SK-N-SH treated with all-trans-retinoic acid at 6 μM for 48 hours (cell line): ENCODE measurements around the gene MYCBP2.
A peak's percentile ranks its signal among the peaks of the same experiment; 100 is the strongest.

Experiments used
- ATAC-seq: fragments of 200-7000 bp; cut with Tn5 transposase; 3 replicates; pipeline ENCODE4 v1.9.1; 2020; ENCODE audit warnings: mild to moderate bottlenecking, moderate library complexity
- ARNTL ChIP-seq: fragments of 450-650 bp; formaldehyde crosslinking; IDR thresholded peaks from 2 replicates; pipeline ENCODE4 v1.5.0; 2020; ENCODE audit warnings: low read depth, mild to moderate bottlenecking, moderate library complexity, borderline replicate concordance
- BACH2 ChIP-seq: fragments of 250-450 bp; sonication (Bioruptor Pico); IDR thresholded peaks from 2 replicates; pipeline ENCODE4 v1.9.0; 2021; ENCODE audit warnings: mild to moderate bottlenecking, borderline replicate concordance
- CREB5 ChIP-seq: fragments of 250-450 bp; sonication (Bioruptor Pico); IDR thresholded peaks from 2 replicates; pipeline ENCODE4 v1.5.1; 2020; ENCODE audit warnings: low read depth, mild to moderate bottlenecking, moderate library complexity
- CSRNP3 ChIP-seq: fragments of 250-450 bp; sonication (Bioruptor Pico); IDR thresholded peaks from 2 replicates; pipeline ENCODE4 v1.5.1; 2021; ENCODE audit warnings: mild to moderate bottlenecking, moderate library complexity
- ESRRG ChIP-seq: fragments of 250-450 bp; sonication (Bioruptor Pico); IDR thresholded peaks from 2 replicates; pipeline ENCODE4 v1.6.1; 2021; ENCODE audit warnings: mild to moderate bottlenecking
- GLIS3 ChIP-seq: fragments of 250-450 bp; sonication (Bioruptor Pico); IDR thresholded peaks from 2 replicates; pipeline ENCODE4 v1.5.0; 2020; ENCODE audit warnings: mild to moderate bottlenecking, moderate library complexity
- PATZ1 ChIP-seq: fragments of 250-450 bp; sonication (Bioruptor Pico); IDR thresholded peaks from 2 replicates; pipeline ENCODE4 v1.8.0; 2020; ENCODE audit warnings: mild to moderate bottlenecking, moderate library complexity, borderline replicate concordance
- POU6F1 ChIP-seq: fragments of 250-450 bp; sonication (Bioruptor Pico); IDR thresholded peaks from 2 replicates; pipeline ENCODE4 v1.8.0; 2021; ENCODE audit warnings: low read depth, mild to moderate bottlenecking, moderate library complexity, borderline replicate concordance
- PPARA ChIP-seq: fragments of 250-450 bp; sonication (Bioruptor Pico); IDR thresholded peaks from 2 replicates; pipeline ENCODE4 v1.5.0; 2020; ENCODE audit warnings: mild to moderate bottlenecking, borderline replicate concordance
- RARB ChIP-seq: fragments of 250-450 bp; sonication (Bioruptor Pico); IDR thresholded peaks from 2 replicates; pipeline ENCODE4 v1.8.0; 2021; ENCODE audit warnings: mild to moderate bottlenecking, moderate library complexity
- SNAI2 ChIP-seq: fragments of 250-450 bp; sonication (Bioruptor Pico); IDR thresholded peaks from 2 replicates; pipeline ENCODE4 v1.5.0; 2020; ENCODE audit warnings: mild to moderate bottlenecking, moderate library complexity
- TCF4 ChIP-seq: fragments of 250-450 bp; sonication (Bioruptor Pico); IDR thresholded peaks from 2 replicates; pipeline ENCODE4 v1.8.0; 2021; ENCODE audit warnings: mild to moderate bottlenecking, moderate library complexity, borderline replicate concordance
- TOX ChIP-seq: fragments of 250-450 bp; sonication (Bioruptor Pico); IDR thresholded peaks from 2 replicates; pipeline ENCODE4 v1.8.0; 2021; ENCODE audit warnings: mild to moderate bottlenecking, moderate library complexity, borderline replicate concordance
- TSHZ2 ChIP-seq: fragments of 250-450 bp; sonication (Bioruptor Pico); IDR thresholded peaks from 2 replicates; pipeline ENCODE4 v1.5.0; 2020; ENCODE audit warnings: mild to moderate bottlenecking, moderate library complexity
- ZC3H10 ChIP-seq: fragments of 250-450 bp; sonication (Bioruptor Pico); IDR thresholded peaks from 2 replicates; pipeline ENCODE4 v1.5.1; 2021; ENCODE audit warnings: mild to moderate bottlenecking, moderate library complexity
- ZFP3 ChIP-seq: fragments of 250-450 bp; sonication (Bioruptor Pico); IDR thresholded peaks from 2 replicates; pipeline ENCODE4 v1.5.0; 2020; ENCODE audit warnings: mild to moderate bottlenecking, moderate library complexity
- ZFP30 ChIP-seq: fragments of 450-650 bp; formaldehyde crosslinking; IDR thresholded peaks from 2 replicates; pipeline ENCODE4 v1.5.0; 2022; ENCODE audit warnings: mild to moderate bottlenecking, moderate library complexity
- ZNF565 ChIP-seq: fragments of 450-650 bp; formaldehyde crosslinking; conservative IDR thresholded peaks from 2 replicates; pipeline ENCODE4 v1.5.0; 2020; ENCODE audit warnings: low read depth, mild to moderate bottlenecking, moderate library complexity
- ZNF70 ChIP-seq: fragments of 450-650 bp; formaldehyde crosslinking; IDR thresholded peaks from 2 replicates; pipeline ENCODE4 v1.5.0; 2020; ENCODE audit warnings: mild to moderate bottlenecking, moderate library complexity
- ZNF8 ChIP-seq: fragments of 450-650 bp; formaldehyde crosslinking; IDR thresholded peaks from 2 replicates; pipeline ENCODE4 v1.5.0; 2020; ENCODE audit warnings: mild to moderate bottlenecking, moderate library complexity

MYCBP2 gene

GRCh38 chr13:77026861-77027621, 299.9 kb downstream of the MYCBP2 start, which contains the start of gene FBXL3:
Gene FBXL3 (minus strand): TSS chr13:77027159. CDS start chr13:77021860, 5,299 bp downstream.
- ATAC-seq = peak; percentile 85
- TF ChIP-seq SNAI2 (CRISPR knock-in tag) (no peak), TCF4 (CRISPR knock-in tag) (no peak), ZNF565 (CRISPR knock-in tag) (no peak), BACH2 (CRISPR knock-in tag) (no peak), TOX (CRISPR knock-in tag) (no peak), ZFP30 (no peak), ZC3H10 (CRISPR knock-in tag) (no peak), TSHZ2 (CRISPR knock-in tag) (no peak), CREB5 (CRISPR knock-in tag) (no peak)

GRCh38 chr13:77026255-77026860, 300.5 kb downstream of the MYCBP2 start:
- 0 out of 2 replicates have a peak, but pooled peaks have one; percentile 20 for TF ChIP-seq PATZ1
- TF ChIP-seq ZFP3 (CRISPR knock-in tag) = no peak
- TF ChIP-seq ARNTL (CRISPR knock-in tag) = no peak
- peak; percentile 62 for ATAC-seq

GRCh38 chr13:77022341-77022740, 304.6 kb downstream of the MYCBP2 start:
- no peak for ATAC-seq
- no peak for TF ChIP-seq POU6F1 (CRISPR knock-in tag)
- TF ChIP-seq GLIS3 (CRISPR knock-in tag) = no peak
- TF ChIP-seq ZNF8 (CRISPR knock-in tag) = no peak
- no peak for TF ChIP-seq TSHZ2 (CRISPR knock-in tag)
- no peak for TF ChIP-seq ZNF70 (CRISPR knock-in tag)
- no peak for TF ChIP-seq ZC3H10 (CRISPR knock-in tag)
- no peak for TF ChIP-seq RARB (CRISPR knock-in tag)
- TF ChIP-seq ESRRG = no peak
- no peak for TF ChIP-seq SNAI2 (CRISPR knock-in tag)
- no peak for TF ChIP-seq TOX (CRISPR knock-in tag)
- no peak for TF ChIP-seq CSRNP3 (CRISPR knock-in tag)
- TF ChIP-seq BACH2 (CRISPR knock-in tag) = no peak
- no peak for TF ChIP-seq PATZ1
- no peak for TF ChIP-seq CREB5 (CRISPR knock-in tag)
- TF ChIP-seq PPARA (CRISPR knock-in tag) = no peak
- TF ChIP-seq ARNTL (CRISPR knock-in tag) = no peak
